GM18505 (cell line): ENCODE results near the gene UBAP2L.
"Not testable (repeated sequence)": the region's sequence is repeated elsewhere in the genome, so short reads cannot be mapped to it uniquely, and the experiment has no call there.

Experiments used
- ATAC-seq: cut with Tn5 transposase; IDR thresholded peaks from one replicate; pipeline ENCODE4 v1.9.1; 2021; ENCODE audit not compliant: unreplicated experiment
- POLR2A ChIP-seq: IDR thresholded peaks from 4 replicates; pipeline ENCODE4 v1.6.1; 2011; ENCODE audit warnings: borderline replicate concordance; ENCODE audit not compliant: insufficient read depth, insufficient read length; ENCODE audit errors: extremely low read depth

UBAP2L gene

DNA sequence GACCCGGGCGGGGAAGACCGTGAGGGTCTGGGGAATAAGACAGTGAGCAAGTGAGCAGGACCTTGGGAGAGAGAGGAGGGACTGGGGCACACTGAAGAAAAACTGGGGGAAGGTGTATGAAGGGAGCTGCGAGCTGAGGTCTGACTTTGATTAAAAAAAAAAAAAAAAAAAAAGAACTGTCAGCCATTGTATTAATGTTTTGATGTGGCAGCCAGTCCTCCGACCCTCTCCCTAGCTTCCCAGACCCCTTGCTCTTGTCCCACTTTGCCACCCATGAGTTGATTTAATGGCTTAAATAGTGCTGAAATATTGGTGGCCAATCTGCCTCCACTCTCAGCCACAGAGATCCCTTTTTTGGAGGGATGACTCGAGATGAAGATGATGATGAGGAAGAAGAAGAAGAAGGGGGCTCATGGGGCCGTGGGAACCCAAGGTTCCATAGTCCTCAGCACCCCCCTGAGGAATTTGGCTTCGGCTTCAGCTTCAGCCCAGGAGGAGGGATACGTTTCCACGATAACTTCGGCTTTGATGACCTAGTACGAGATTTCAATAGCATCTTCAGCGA lies 52.3 kb downstream of the UBAP2L start:
- TF ChIP-seq POLR2A, result no peak
- ATAC-seq, result no peak

DNA sequence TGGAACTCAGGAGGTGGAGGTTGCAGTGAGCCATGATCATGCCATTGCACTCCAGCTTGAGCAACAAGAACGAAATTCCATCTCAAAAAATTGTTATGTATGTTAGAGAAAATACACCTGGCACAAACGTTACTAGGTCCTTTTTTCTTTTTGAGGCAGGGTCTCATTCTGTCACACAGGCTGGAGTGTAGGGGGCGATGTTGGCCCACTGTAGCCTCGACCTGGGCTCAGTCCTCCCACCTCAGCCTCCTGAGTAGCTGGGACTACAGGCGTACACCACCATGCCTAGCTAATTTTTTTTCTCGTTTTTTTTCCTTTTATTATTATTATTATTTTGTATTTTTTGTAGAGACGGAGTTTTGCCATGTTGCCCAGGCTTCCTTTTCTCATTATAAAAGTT lies 56.0 kb downstream of the UBAP2L start:
- no peak for ATAC-seq
- no peak for TF ChIP-seq POLR2A

DNA sequence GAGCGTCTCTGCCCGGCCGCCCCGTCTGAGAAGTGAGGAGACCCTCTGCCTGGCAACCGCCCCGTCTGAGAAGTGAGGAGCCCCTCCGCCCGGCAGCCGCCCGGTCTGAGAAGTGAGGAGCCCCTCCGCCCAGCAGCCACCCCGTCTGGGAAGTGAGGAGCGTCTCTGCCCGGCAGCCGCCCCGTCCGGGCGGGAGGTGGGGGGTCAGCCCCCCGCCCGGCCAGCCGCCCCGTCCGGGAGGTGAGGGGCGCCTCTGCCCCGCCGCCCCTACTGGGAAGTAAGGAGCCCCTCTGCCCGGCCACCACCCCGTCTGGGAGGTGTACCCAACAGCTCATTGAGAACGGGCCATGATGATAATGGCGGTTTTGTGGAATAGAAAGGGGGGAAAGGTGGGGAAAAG lies 66.8 kb downstream of the UBAP2L start:
- not testable (repeated sequence) for ATAC-seq

DNA sequence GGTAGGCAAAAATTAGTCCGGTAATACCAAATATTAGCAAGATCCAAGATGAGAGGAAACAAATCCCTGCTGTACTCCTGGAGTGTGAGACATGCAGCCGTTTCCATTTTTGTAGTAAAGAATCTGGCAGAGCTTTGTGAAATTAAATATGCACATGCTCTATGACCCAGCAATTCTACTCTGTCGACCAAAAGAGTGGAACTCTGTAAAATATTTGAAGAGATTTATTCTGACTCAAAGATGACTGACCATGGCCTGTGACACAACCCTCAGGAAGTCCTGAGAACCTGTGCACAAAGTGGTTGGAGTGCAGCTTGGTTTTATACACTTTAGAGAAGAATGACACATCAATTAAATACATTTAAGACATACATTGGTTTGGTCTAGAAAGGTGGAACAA lies 67.9 kb downstream of the UBAP2L start:
- TF ChIP-seq POLR2A, result no peak
- no peak for ATAC-seq

DNA sequence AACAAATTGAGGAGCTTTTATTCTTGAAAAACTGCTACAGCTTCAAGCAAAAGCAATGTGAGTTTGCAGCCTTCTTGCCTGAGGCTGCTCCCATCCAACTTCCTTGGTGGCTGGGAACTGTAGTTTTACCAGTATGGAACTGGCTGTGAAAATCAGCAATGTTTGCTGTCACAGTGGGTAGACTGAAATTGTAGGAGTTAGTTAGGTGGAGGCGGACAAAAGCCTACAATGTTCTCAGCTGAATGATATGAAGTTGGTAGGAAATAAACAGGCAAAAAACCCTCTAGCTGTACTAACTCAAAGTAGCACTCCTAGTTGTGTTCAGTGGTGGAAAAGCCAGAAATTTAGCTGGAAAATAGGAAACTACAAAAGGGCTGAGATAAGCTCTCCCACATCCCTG lies 70.2 kb downstream of the UBAP2L start:
- TF ChIP-seq POLR2A, result no peak
- no peak for ATAC-seq

DNA sequence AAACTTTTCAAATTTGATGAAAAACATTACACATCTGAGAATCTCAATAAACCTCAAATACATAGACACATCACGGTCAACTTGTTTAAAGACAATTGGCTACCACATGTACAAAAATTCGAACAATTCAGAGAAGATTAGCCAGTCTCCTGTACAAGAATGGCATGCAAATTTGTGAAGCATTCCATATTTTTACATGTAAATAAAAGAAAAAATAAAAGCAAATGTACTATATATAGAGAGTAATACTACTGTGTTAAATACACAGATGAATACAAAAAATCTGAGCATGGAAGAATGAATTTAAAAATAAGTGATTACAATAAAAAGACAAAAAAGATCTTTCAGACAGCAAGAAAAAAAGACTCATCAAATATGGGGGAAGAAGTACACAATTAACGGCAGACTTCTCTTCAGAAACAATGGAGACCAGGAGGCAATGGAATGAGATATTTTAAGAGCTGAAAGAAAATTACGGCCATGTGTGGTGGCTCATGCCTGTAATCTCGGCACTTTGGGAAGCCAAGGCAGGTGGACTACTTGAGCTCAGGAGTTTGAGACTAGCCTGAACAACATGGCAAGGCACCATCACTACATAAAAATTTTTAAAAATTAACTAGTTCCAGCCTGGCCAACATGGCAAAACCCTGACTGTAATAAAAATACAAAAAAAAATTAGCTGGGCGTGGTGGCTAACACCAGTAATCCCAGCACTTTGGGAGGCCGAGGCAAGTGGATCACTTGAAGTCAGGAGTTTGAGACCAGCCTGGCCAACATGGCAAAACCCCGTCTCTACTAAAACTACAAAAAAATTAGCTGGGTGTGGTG lies 74.9 kb downstream of the UBAP2L start:
- ATAC-seq, result no peak
- no peak for TF ChIP-seq POLR2A

DNA sequence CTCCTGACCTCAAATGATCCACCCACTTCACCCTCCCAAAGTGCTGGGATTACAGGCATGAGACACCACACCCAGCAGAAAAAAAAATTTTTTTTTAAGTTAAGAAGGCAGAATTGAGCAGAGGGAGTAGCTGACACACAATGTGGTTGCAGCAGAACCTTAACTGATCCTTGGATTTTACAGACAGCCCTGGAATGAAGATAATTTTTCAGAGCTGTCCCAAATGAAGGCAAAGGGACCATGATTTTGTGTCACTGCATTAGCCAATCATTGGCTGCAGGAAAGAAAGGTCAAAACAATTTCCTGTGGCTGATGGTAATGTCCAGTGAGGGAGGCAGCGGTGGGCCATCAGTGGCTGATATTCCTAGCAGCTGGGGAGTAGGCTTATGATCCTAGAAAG lies 80.8 kb downstream of the UBAP2L start:
- ATAC-seq, result no peak

DNA sequence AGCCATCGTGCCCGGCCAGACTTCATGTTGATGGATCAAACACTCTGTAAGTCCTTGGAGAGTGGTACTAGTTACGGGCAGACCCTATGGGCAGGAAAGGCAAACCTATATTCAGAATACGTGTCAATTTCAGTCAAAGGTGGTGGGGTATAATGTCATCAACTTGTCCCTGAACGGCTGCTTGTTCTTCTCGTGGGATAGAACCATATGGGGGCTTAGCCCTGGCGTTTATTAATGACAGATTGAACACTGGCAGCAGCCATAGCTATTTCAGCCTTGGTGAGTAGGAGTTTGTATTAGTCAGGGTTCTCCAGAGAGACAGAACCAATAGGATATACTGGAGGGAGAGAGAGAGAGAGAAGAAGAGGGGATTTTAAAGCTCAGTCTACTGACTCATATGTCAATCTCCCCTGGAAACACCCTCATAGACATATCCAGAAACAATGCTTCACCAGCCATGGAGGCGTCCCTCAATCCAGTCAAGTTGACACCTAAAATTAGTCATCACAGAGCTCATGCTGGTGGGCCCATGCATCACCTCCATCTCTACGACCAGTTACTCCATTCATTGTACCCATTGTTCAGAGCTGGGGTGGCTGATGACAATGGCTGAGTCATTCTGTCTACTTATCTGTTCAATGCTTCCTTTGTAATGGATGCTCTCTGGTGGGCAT lies 84.0 kb downstream of the UBAP2L start:
- ATAC-seq, result no peak
- no peak for TF ChIP-seq POLR2A

More for the DNA sequence above, 80.8 kb downstream of the UBAP2L start:
- TF ChIP-seq POLR2A, result no peak

DNA sequence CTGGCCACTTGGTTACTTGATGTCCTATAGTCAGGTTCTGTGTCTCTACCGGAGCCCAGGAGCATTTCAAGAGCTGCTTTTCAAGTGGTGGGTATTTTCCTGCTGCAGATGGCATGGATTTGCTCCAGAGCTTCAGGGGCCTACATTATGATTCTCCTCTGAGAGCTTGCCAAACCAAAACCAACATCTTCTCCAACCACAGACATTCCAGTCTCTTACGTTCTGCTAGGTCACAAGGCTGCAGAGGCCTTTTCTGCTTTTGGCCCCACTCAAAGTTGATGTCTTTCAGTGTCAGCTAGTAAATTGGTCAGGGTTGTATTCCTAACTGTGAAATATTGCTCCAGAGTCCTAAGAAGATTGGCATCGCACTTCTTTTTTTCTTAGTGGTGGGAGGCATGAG lies 85.4 kb downstream of the UBAP2L start:
- TF ChIP-seq POLR2A, result no peak

DNA sequence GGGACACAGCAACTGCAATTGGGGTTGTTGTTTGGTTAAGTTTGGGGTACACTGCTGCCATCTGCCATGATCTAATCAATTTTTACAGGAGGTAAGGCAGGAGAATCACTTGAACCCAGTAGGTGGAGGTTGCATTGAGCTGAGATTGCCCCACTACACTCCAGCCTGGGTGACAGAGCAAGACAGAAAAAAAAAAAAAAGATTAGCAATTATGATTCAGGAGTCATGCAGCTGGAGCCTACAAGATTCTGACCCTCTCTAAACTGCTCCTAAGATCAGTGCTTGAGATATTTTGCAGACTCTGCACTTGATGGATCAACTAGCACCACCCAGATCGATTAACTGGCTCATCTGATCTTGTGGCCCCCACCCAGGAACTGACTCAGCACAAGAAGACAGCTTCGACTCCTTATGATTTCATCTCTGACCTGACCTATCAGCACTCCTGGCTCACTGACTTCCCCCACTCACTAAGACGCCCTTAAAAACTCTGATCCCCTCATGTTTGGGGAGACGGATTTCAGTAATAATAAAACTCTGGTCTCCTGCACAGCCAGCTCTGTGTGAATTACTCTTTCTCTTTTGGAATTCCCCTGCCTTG lies 87.0 kb downstream of the UBAP2L start:
- ATAC-seq, result not testable (repeated sequence)

More for the DNA sequence above, 85.4 kb downstream of the UBAP2L start:
- no peak for ATAC-seq

DNA sequence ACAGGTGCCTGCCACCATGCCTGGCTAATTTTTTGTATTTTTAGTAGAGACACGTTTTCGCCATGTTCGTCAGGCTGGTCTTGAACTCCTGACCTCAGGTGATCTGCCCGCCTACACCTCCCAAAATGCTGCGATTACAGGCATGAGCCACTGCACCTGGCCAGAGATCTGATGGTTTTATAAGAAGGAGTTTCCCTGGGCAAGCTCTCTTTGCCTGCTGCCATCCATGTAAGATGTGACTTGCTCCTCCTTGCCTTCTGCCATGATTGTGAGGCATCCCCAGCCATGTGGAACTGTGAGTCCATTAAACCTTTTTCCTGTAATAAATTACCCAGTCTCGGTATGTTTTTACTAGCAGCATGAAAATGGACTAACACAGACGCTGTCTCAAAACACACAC lies 88.4 kb downstream of the UBAP2L start:
- not testable (repeated sequence) for ATAC-seq

DNA sequence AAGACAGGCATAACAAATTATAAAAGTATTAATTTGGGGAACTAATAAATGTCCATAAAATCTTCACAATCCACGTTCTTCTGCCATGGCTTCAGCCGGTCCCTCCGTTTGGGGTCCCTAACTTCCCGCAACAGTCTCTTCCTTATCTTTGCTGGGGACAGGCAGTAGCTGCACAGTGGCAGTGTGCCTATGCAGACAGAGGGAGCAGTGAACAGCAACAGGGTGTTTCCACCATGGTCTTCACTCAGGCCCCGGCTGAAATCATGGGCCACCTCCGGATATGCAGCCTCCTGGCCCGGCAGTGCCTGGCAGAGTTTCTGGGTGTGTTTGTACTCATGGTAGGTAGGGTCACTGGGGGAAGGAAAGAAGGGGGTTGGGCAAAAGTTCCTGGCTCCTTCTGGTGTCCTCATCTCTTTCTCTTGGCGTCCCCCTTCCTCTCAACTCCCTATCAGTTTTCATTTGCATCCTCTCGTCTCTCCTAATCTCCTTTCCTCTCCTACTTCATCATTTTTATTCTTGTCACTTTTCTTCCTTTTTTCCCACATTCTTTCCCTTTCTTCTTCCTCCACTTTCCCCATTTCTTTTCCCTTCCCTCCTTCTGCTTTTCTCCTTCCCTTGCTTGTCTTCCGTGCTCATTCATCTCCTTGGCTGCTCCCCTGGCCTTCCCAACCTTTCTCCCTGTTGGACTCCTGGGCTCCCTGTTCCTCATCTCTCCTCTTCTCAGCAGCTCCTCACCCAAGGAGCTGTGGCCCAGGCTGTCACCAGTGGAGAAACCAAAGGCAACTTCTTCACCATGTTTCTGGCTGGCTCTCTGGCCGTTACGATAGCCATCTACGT lies 91.7 kb downstream of the UBAP2L start:
- ATAC-seq, result not testable (repeated sequence)

DNA sequence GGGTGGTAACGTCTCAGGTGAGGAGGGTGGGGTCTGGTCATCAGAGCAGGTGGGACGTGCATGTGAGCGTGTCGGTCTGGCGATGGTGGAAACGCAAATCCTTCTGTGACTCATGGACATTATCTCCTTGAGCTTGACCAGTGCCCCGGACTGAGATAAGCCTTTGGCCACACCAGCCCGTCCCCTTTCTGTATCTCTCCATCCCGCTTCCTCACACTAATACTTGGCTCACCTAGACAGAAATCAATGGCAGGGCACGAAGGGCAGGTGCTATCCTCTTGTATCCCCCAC lies 92.3 kb downstream of the UBAP2L start:
- no peak for TF ChIP-seq POLR2A
- no peak for ATAC-seq

DNA sequence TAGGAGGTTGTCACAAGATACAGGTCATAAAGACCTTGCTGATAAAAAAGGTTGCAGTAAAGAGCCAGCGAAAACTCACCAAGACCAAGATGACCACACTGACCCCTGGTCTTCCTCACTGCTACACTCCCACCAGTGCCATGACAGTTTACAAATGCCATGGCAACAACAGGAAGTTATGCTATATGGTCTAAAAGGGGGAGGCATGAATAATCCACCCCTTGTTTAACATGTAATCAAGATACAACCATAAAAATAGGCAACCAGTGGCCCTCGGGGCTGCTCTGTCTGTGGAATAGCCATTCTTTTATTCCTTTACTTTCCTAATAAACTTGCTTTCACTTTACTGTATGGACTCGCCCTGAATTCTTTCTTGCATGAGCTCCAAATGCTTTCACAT lies 93.5 kb downstream of the UBAP2L start:
- ATAC-seq, result not testable (repeated sequence)

DNA sequence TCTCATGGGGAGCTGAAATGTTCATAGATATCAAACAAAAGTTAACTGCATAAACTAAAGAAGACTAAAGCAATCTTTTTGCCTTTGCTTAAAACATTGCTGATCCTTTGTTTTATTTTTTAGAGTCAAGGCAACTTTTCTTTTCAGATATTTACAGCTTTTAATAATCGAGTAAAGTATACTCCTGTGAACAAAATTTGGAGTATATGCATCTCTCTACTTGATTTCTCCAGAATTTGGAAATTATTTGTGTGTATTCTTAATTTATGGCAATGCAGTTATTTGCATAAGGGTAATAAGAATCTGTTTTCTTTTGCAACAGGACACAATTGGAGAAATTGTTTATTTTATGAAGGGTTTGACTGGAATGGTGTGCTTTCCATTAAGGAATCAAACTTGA lies 95.9 kb downstream of the UBAP2L start:
- TF ChIP-seq POLR2A, result no peak
- ATAC-seq, result no peak
